Left hindlimb (tissue), 1 donor: ENCODE measurements around the gene CSTPP1.
"Not testable (repeated sequence)": the region's sequence is repeated elsewhere in the genome, so short reads cannot be mapped to it uniquely, and the experiment has no call there.

Experiments used
- DNase-seq: peaks from one replicate; pipeline ENCODE4 v3.0.0-alpha.2; 2018

CSTPP1 gene

DNA sequence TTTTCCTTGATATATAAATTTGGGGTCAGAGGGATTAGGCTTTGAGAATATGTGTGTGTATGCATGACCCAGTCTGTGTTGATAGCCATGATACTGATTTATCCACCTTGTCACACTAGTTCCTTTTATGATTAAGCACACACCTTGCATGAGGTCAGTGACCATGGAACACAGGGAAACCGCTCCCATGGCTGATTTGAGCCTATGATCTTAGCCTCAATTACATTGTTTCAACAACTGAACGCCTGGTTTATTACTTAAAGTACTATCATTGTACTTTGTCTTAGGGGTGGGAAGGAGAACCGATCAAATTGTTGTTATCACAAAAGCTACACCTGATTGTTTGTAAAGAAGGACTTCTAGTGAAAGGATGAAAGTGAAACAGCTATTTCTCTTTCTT, 169.4 kb downstream of the CSTPP1 start:
- no peak for DNase-seq

DNA sequence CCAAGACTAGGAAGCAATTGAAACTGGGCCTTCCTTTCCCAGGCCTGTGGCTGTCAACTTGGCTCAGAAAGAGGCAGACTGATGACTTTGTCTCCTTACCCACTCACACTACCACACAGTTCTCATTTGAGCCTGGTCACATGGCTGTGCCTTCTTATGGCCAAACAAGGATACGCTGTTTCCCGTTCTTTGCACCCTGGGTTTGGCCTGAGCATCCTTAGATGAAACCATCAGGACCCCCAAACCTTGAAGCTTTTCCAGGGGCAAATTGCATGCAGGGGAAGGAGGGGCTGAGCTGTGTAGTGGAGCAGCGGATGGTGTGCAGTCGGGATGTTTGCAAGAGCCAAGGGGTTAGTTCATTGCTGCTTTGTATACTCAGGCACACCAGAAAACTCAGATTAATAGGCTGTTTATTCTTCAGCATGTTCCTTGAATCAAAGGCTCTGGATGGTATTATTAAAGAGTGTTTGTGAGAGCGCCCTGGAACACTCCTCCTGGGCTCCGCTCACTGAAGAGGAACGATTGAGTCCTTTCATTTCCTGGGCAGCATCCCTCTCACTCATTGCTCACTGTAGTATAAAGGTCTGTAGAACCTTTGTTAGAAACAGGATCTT, 170.3 kb downstream of the CSTPP1 start:
- DNase-seq, result no peak

DNA sequence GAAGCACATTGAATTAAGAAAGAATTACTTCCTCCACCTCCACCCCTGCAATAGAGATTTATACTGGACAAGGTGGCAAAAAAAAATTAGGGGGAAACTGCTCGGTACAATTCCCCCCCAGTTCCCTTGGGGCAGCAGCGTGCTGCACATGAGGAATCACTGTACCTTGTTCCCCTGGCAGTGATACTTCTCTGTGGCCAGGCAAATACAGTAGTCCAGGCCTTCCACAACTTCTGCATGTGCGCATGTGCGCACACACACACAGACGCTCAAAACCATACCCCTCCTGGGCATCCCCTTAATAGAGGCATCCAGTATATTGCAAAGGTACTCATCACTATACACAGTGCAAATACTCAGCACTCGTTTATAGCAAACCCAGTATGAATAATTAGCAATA, 171.2 kb downstream of the CSTPP1 start:
- no peak for DNase-seq

DNA sequence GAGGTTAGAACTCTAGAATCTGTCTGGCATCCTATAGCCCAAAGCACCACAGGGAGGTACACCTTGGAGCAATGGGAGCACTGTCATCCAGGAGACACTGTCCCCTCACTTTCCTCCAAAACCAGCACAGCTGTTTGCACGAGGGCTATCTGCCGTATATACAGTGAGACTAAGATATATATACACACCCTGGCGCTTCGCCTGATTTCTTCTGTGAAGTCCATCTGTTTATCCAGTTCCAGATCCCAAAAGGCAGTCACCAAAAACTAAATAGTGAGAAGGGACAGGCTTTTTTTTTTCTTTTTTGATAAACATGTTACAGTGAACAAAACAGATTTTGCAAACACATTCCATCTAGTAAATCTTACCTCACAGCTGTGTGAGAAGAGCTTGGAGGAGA, 171.7 kb downstream of the CSTPP1 start:
- DNase-seq, result no peak

DNA sequence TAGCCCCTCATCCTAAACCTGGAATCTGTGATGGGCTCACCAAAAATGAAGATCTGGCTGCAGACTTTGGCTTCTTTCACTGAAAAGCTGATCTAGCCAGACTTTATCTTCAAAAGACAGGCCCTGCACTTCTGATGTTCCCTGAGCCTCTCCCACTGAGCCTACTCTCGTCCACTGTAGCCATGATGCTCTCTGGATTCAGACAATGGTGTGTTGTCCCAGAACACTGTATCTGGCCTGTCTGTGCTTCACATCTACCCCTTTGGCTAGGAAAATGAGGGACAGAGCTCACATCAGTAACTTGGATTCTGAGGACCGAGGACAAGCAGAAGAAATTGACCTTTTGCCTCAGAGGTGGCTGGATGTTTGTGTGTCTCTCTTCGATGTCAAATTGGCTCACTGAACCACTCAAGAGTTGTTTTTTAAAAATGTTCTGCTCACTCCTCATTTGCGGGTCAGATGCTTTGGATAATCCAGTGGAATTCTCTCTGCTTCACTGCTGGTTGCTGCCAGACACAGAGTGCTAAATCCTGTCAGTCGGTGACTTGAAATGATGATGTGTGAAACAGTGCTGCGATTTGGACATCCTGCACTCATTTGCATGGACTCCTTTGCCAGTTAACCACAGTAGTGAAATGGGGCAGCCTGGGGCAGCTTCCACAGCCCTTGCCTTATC, 172.6 kb downstream of the CSTPP1 start:
- DNase-seq, result peak; percentile 48

DNA sequence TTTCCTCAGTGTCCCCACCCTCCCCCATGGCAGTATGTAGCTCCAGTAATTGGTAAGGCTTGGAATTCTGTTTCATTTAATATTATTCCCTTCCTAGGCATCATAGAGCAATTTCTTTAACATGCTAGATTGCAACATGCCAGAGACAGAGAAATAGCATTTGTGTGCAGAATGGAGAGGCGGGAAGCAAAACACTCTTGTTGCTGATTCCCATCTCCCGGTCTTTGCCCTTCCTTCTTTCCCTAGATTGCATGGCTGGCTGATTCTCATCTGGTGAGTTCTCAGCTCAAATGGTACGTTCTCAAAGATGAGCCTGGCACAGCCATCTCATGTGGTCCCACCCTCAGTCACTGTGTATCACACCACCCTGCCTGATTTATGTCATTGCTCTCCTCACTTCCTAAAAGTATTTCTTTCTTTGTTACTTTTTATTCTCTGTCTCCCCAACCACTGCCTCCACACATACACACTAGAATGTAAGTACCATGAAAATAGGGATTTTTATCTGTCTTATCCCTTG, 173.2 kb downstream of the CSTPP1 start:
- DNase-seq, result no peak

DNA sequence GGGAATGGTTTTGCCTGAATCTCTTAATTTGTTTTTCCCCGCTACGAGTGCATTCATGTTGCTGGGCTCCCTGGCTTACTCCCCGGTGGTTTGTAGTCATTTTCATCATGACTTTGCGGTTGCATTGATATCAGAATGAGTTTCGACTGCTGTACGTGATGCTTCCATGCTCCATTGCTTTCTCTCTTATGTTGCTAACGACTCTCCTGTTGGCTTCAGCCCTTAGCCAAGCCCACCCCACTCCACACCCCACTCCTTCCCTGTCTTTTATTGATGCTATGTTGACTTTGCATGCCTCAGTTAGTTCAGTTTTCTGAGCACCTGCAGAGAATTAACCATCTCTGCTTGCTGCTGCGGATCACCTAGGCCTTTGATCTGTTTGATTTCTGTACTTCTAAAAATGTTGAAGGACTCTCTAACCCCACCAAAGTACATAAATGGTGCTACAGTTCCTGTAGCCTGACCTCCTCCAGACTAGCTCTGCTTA, 174.8 kb downstream of the CSTPP1 start:
- DNase-seq, result no peak

DNA sequence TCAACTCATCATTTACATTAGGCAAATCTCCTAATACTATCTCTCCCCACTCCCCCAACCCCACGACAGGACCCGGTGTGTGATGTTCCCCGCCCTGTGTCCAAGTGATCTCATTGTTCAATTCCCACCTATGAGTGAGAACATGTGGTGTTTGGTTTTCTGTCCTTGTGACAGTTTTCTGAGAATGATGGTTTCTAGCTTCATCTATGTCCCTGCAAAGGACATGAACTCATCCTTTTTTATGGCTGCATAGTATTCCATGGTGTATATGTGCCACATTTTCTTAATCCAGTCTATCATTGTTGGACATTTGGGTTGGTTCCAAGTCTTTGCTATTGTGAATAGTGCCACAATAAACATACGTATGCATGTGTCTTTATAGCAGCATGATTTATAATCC, 176.4 kb downstream of the CSTPP1 start:
- not testable (repeated sequence) for DNase-seq

DNA sequence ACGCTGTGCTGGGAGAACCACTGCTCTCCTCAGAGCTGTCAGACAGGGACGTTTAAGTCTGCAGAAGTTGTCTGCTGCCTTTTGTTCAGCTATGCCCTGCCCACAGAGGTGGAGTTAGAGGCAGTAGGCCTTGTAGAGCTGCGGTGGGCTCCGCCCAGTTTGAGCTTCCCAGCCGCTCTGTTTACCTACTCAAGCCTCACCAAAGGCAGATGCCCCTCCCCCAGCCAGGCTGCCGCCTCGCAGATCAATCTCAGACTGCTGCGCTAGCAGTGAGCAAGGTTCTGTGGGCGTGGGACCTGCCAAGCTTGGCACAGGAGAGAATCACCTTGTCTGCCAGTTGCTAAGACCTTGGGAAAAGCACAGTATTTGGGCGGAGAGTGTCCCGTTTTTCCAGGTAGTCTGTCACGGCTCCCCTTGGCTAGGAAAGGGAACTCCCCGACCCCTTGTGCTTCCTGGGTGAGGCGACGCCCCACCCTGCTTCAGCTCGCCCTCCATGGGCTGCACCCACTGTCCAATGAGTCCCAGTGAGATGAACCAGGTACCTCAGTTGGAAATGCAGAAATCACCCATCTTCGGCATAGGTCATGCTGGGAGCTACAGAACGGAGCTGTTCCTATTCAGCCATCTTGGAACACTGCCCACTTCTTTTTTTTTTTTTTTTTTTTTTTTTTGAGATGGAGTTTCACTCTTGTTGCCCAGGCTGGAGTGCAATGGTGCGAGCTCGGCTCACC, 182.6 kb downstream of the CSTPP1 start:
- DNase-seq, result not testable (repeated sequence)

DNA sequence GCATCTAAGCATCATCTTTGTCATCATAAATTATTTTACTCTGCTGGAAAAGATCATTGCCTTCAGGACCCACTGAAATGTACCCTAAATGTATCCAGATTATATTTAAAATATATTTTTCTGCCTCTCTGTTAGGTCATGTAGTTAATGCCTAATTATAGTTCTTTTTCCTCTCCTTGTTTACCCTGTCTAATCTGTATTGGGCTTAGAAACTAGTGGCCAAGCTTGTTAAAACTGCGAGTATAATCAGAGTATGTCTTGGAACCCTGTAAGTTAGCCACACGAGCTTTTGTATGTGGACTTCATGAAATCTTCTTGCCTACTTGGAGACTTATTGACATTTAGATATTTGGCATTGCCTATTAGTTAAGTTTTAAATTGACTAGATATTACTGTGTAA, 184.5 kb downstream of the CSTPP1 start:
- no peak for DNase-seq

DNA sequence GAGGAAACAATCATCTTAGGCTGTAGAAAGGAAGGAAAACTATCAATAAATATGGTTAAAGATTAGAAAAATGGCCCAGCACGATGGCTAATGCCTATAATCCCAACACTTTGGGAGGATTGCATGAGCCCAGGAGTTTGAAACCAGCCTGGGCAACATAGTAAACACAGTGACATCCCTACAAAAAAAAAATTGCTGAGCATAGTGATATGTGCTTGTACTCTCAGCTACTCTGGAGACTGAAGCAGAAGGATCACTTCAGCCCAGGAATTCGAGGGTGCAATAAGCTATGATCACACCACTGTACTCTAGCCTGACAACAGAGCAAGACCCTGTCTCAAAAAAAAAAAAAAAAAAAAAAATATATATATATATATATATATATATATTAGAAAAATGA, 185.2 kb downstream of the CSTPP1 start:
- no peak for DNase-seq

DNA sequence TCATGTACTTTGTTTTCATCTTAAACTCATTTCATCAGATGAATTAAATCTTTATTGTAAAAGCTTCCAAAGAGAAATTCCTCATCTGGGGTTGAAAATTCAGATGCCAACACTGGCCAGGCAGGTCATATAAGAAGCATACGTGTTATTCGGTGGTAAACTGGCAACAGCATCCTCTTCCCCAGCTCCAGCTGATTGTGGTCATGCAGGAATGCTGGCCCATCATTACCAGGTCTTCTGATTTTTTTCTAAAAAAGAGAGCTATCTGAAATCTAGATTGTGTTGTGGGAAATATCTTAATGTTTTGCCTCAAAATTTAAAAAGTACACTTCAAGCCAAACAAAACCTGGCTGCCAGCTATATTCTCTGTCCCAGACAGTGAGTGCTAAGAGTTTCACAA, 186.5 kb downstream of the CSTPP1 start:
- no peak for DNase-seq

DNA sequence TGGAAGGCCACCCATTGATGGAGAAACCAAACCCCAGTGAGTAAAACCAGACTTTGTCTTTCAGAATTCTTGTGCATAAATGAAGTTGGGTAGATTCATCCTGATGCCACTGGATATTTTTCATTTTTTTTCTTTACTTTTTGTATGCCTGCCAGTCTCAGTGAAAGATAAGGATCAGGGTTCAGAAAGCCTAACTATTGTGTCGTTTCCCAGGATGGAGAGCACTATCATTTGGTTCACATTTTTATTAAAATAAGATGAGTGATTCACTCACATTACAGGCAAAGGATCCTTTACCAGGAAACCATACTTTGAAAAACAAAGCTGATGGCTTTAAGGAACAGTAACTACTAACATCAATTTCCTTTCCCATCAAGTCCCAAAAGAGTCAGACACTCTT, 188.1 kb downstream of the CSTPP1 start:
- no peak for DNase-seq

DNA sequence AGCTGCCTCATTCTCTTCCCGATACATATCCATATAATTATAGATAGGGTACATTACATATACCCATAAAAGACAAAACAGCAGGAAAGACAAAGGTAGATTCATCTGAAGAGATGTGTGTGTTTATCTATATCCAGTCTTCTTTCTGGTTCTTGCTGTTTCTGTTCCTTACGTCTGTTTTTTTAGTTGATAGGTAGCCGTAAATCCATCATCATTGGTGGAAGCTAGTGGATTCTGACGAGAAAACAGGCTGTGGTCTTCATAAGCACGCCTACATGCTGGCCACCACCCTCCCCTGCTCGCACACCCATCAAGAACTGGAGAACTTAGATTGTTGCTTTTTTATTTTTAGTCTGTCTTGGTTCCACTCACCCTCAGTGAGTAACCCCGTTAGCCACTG, 188.5 kb downstream of the CSTPP1 start:
- no peak for DNase-seq

DNA sequence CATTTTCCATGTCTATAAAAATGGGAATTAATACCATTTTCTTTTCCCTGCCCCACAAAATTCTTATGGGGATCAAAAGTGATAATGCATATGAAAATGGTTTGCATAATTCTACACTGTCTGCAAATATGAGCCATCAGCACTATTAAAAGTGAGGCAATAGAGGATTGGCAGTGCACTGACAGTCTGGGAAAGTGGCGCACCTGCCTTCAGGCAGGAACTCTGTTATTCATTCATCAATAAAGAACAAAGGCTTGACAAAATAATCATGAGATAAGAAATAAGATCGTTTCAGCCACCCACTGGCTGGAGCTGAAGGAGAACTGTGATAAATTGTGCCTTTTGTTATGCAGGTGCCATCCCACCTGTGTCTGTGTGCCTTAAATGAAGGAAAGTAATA, 190.7 kb downstream of the CSTPP1 start:
- no peak for DNase-seq

DNA sequence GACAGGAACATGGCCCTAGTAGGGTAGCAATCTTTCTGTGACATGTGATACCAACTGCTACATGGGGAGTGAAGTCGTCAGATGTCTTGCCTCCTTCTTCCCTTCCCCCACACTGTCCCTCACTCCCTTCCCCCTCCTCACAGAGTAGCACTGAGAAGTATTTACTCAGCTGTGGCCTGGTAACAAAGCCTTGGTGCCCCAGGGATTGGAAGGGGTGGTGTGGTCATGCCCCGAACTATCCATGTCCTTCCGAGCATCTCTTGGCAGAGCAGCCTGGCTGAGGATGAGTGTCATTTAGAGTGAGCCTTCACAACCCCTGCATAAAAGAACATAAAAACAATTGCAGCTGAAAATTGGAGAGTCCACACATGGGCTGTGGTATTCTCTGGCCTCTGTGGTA, 194.0 kb downstream of the CSTPP1 start:
- DNase-seq, result no peak

DNA sequence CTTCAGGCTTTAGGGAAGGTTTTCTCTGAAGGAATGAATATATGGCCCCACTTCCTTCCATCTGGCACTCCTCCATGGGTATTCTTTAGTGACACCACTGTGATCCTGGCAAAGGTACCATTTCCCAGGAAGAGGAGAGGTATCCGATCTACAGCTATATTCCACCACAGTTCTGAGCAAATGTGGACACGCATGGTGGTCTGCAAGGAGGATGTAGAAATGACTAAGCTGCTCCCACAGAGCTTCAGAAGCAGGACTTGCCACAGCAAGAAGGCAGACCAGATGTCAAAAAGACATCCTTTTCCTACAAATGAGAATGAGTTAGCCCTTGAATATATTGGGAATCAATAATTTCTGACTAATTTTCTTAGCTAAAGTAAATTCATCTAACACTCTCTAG, 194.6 kb downstream of the CSTPP1 start:
- DNase-seq, result no peak

DNA sequence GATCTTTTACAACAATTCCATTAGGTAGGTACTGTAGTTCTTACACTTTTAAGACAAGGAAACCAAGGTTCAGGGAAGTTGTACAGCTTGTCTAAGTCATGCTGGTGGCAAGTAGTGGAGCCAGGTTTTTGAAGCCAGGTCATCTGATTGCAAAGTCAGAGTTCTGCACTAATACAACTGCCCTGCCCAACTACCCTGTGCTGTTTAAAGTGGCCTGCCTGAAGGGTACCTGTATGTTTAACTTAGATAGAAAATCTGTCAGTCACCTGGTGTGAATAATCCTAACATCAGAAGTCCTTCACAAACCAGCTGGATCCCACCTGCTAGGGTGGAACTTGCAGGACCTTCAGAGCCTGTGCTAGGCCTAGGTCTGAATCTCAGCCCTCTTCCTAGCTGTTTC, 195.9 kb downstream of the CSTPP1 start:
- DNase-seq, result no peak

DNA sequence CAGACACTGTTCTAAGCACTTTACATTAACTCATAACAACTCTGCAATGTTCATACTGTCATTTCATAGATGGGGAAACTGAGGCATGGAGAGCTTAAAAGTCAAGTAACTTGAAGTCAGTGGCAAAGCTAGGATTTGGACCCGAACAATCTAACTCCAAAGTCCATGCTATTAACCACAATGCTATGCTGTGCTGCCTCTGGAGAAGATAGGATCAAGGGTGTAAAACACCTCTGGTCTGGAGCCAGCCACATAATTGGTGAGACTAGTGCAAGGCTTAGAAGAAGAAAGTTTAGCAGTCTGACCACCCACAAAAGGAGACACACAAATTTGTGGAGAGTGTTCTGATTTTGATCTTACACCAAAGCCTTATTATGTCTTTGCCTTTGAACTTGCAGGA, 196.4 kb downstream of the CSTPP1 start:
- DNase-seq, result no peak

DNA sequence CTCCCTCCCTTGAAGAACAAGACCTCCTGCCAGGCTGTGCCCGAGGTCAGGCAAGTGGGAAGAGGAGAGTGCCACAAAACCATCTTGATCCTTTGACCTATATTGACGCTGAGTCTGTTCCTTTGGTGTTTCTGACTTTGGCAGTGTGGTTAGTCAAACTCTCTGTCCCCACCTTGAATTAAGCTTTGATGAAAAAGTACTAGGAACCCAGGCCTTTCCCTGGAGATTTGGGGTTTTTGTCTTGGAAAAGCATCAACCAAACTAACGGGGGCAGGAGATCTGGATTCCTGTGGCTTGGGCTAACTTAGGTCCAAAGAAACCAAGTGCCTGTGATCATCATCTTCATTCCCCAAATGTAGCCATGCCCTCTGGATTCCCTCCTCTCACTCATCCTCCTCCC, 199.8 kb downstream of the CSTPP1 start:
- no peak for DNase-seq

DNA sequence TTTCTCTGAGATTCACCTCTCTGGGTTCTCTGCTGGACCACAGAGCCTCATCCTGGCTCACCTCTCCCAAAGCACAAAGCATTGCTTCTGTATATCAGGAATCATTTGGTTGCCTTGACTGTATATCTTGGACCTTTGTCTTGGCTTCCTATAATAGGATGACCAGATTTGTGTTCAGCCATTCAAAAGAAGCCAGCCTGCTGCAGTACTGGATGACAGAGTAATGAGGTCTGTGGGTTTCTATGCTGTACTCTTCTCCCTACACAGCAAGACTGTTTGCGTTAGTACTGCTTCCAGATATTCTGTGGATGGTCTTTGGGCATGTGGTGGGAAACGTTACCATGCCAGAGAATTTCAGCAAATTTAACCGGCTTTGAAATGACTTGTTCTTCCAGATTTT, 200.4 kb downstream of the CSTPP1 start:
- DNase-seq, result no peak

DNA sequence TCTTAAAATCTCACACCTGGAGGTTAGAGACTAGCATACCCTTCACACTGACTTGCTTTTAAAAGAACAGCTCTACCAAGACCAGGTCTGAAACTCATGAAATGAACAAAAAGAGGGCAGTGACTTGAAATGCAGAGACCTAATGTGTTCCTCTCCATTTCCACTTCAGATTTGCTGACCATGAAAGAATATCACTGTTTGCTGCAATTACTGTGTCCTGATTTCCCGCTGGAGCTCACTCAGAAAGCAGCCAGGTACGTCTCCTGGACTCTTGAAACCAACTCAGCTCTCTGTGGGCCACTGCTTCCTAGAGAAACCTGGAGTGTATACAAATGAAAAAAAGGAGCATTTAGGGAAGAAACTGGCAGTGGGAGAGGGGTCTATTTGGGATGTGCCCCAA, 200.9 kb downstream of the CSTPP1 start:
- no peak for DNase-seq

DNA sequence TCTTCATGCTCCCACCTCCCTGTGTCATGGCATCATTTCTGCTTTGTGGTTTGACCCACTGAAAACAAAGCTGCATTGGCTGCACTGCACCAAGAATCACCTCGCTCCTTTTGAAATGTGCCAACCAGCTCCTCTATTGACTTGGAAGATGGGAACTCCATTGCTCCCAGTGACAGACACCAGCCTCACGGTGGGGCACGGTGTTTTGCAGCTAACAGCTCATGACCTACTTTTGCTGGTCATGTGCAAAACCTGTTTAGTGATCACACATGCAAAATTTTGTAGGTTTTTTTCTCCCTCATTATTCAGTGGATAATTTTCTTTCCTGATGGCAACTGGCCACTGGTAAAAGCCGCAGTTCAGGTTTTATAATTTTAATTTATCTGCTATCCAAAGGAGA, 203.3 kb downstream of the CSTPP1 start:
- DNase-seq, result no peak

DNA sequence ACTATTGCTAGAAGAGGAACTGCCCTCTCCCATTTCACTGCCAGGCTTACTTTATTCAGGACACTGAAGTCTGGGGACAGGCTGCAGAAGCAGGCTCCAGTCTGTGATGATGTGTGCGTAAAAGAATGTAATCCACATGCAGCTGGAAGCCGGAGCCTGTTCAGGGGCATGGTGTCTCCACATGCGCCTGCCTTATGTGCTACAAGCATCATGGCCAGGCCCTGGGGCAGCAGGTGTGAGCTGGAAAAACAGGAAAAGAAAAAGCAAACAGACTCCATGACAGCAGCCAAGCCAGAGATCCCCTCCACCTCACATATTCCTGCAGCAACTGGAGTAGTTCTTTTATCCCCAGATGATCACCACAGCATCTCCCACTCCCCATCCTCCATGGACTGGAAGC, 206.8 kb downstream of the CSTPP1 start:
- peak; percentile 76 for DNase-seq
